ENCODE data around the gene TTLL1.

Gene TTLL1

GRCh38 chr22:43088984-43089717 lies at the start of gene TTLL1:
Gene TTLL1, minus strand, starts transcription at chr22:43089391. Its CDS starts 13,805 bp downstream, at chr22:43075586.
- DNase-seq (ENCODE audit: low read depth in 2 of 2) = peak; percentile 64 to 67

DNA sequence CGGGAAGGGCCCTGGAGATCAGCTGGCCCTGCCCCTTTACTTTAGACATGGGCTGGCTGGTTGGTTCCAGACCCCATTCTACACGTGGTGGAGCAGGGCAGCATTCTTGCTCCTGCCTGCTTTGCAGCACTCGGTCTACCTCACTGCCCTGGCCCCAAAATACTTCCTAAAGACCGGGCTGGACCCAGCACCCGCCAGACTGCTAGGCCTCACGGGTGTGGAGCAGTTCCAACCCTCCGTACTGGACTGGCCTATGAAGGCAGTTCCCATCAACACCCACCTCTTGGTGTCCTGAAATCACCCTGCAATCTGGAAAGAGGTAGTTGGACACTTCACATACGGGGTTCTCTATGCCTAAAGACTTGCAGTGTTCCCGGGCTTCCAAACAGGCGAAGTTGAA lies 47.6 kb upstream of the TTLL1 start:
- DNase-seq (ENCODE audit: low read depth in 2 of 2) = no peak

DNA sequence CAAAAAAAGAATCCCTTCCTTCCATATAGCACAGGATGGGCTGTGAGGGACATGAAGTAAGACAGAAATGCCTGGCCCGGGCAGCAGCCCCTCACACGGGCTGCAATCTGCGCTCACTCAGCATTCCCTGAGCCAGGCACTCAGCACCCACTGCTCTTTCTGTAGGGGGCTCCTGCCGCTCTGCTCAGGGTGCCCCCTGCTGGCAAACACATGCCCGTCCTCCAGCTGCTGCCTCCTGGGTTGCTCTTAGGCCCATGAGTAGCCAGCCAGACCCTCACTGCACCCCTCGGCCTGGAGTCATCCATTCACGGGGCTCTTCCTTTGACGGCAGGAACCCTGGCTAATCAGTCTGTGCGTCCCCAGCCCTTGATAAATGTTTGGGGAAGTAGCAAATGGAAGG lies 47.1 kb upstream of the TTLL1 start:
- DNase-seq (ENCODE audit: low read depth in 2 of 2) = no peak

DNA sequence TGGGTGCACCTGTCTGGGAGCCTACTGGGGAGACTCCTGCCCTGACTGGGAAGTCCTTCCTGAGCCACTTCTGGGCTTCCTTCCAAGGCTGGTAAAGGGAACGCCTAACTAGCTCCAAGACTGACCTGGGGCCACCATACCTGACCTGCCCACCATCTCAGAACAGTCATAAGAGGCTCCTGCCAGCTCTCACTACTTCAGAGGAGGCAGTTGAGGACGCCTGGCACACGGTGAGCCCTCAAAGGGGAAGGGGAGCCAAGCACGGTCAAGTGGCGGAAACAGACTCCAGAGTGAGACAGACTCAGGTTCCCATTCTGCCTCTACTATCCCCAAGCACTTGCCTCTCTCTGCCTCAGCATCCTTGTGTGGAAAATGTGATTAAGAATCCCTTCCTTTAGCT lies 46.4 kb upstream of the TTLL1 start:
- DNase-seq (ENCODE audit: low read depth in 2 of 2) = no peak

DNA sequence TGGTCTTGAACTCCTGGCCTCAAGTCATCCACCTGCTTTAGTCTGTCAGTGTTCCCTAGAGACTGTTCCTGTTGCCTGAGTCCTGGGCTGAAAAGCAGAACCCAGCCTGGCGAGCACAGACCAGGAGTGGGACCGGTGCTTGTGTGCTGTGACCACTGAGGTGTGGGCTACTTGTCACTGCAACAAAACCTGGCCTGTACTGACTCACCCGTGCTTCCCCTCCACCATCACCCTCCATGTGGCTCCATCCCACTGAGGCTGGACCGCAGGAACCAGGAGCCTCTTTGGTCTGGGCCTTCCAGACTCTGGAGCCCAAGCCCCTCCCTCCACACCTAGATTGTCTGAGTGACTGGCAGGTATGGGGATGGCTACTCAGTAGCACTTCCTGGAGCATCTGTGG lies 45.4 kb upstream of the TTLL1 start:
- DNase-seq (ENCODE audit: low read depth in 2 of 2) = no peak

- no peak for DNase-seq (ENCODE audit: low read depth in 2 of 2)
These were observed 44.2 kb upstream of the TTLL1 start for GRCh38 chr22:43133401-43133800.

GRCh38 chr22:43131773-43132501 lies 42.7 kb upstream of the TTLL1 start:
- DNase-seq (ENCODE audit: low read depth in 2 of 2) = no peak

GRCh38 chr22:43129426-43130425 lies 40.5 kb upstream of the TTLL1 start:
- DNase-seq (ENCODE audit: low read depth in 2 of 2) = no peak

GRCh38 chr22:43128928-43129424 lies 39.8 kb upstream of the TTLL1 start:
- DNase-seq (ENCODE audit: low read depth in 2 of 2) = no peak

- no peak for DNase-seq (ENCODE audit: low read depth in 2 of 2)
These were observed 38.9 kb upstream of the TTLL1 start for GRCh38 chr22:43128116-43128515.

GRCh38 chr22:43127166-43127908 lies 38.1 kb upstream of the TTLL1 start:
- no peak for DNase-seq (ENCODE audit: low read depth in 2 of 2)

- DNase-seq (ENCODE audit: low read depth in 2 of 2) = no peak
These were observed 37.4 kb upstream of the TTLL1 start for GRCh38 chr22:43126501-43127165.

DNA sequence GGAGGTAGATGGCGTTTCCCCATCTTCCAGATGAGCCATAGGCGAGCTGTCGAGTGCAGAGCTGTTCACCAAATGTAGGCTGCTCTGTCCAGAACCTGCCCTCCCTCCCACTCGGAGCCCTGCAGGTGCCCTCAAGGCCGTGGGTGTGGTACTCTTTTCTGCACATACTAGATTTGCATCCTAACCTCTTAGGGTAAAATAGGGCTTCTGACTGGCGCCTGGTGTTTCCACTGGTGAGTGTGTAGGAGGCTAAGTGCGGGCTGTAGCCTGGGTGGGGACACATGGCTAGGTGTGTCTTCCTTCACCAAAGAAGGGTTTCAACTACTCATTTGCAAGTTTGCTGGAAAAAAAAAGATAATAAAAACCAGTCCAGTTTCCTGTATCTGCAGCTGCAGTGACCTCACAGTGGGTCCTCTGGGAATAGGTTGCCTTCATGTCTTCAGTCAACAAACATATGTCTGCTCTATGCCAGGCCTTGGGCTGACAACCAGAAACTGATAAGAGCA lies 29.8 kb upstream of the TTLL1 start:
- no peak for DNase-seq (ENCODE audit: low read depth in 2 of 2)

DNA sequence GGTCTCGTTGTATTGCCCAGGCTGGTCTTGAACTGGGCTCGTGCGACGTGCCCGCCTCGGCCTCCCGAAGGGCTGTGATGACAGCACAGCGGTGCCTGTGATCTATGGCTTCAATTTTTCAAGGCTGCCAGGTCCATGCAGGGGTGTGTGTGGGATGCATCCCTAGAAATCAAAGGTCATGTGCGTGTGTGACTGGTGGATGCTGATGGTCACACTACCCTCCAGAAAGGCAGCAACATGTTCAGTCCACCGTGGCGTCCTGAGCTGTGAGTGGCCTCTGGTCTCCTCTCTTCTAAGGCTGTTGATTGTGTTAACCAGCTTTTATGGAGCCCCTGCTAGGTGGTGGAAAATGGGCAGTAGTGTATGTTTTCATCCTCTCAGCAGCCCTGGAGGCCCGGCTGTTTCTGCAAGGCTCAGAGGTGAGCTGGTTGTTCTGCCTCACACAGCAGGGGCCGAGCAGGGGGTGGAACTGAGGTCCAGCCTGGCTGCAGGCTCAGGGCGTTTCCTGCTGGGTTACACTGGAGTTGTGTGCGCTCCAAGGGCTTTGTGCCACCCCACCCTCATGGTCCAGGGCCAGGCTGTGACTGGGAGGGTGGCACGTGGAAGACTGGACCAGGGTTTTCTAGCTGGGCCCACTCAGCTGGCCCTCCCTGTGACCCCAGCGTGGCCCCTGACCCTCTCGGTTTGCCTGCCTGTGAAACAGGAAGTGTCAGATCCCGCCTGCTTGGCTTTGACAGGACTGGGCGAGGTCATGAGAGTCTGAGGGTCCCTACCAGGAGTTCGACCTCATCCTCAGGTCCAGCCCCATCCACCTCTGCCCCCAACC lies 29.0 kb upstream of the TTLL1 start:
- DNase-seq (ENCODE audit: low read depth in 2 of 2) = no peak

DNA sequence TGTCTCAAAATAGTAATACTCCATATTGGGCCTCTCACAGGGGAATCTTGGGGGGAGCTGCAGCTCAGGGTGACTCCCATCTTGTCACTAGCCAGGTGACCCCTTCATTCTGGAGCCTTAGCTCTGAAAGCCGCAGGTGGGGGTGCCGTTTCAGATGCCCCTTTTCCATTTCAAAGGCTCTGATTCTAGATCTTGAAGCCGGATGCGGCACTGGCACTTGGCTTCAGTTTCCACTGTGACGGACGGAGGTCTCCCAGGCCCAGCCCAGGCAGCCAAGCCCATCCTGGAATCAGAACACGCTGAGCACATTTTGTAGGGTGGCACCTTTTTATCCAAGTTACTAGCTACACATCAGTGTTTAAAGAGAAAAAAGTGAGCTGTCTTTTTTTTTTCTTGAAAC lies 27.7 kb upstream of the TTLL1 start:
- no peak for DNase-seq (ENCODE audit: low read depth in 2 of 2)

GRCh38 chr22:43114958-43115357 lies 25.8 kb upstream of the TTLL1 start:
- no peak for DNase-seq (ENCODE audit: low read depth in 2 of 2)

- no peak for DNase-seq (ENCODE audit: low read depth in 2 of 2)
These were observed 24.5 kb upstream of the TTLL1 start for GRCh38 chr22:43113526-43114251.

DNA sequence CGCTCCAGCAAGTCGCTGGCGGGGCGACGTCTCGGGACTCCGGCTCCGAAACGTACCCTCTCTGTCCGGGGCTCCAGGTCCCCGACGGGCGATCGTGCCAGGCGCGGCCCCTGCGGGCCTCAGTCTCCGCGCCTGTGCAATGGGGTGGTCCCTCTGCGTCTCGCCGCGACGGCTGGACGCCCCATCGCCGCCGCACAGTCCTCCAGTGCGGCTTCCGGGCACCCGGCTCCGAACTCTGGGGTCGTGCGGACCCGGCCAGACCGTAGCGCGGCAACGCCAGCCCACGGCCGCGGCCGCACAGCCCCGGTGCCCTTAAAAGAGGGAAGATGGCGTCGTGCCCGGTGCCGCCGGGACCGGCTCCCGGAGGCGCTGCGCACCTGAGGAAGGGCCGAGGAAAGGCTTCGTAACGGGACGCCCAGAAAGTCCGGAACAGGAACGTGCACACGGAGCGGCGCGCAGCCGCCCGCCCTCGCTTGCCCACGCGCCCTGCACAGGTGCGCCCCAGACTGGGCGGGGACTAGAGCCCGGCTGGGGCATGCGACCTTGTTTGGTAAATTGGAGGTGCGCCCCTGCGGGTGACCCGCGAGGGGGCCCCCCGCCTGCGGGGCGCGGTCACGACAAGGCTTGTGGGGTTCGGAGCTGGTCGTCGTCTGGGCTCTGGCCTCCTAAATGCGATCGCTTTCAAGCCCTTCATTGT lies 21.9 kb upstream of the TTLL1 start:
- DNase-seq (ENCODE audit: low read depth in 2 of 2) = no peak
